Astrocyte (in vitro differentiated cells and primary cell): ENCODE data around the gene NCR1. TPM values are rescaled to one million over a fixed set of nuclear protein-coding genes. Genes with fewer than 3 reads are reported as not detected.

Source experiments
- DNase-seq: peaks from one replicate; pipeline ENCODE4 v3.0.0-alpha.2; 2010; ENCODE audit warnings: low read depth
- FAIRE-seq: peaks from 2 replicates; lab custom pipeline; 2011; peaks lifted over from hg19 to GRCh38; lab: Jason Lieb, UNC
- H2AFZ ChIP-seq: 2 replicates; pipeline ENCODE4 v1.6.0; 2012; ENCODE audit warnings: low read depth, low read length, inconsistent platforms
- H3K27ac ChIP-seq: 2 replicates; pipeline ENCODE4 v1.5.1; 2011; ENCODE audit warnings: low read depth, low read length, inconsistent platforms
- H3K27me3 ChIP-seq: 2 replicates; pipeline ENCODE4 v1.6.0; 2011; ENCODE audit warnings: low read length, inconsistent platforms; ENCODE audit not compliant: insufficient read depth
- H3K36me3 ChIP-seq: 2 replicates; pipeline ENCODE4 v1.5.1; 2011; ENCODE audit warnings: low read length, inconsistent platforms; ENCODE audit not compliant: insufficient read depth
- H3K4me1 ChIP-seq: 2 replicates; pipeline ENCODE4 v1.5.1; 2011; ENCODE audit warnings: low read length, inconsistent platforms; ENCODE audit not compliant: insufficient read depth
- H3K4me2 ChIP-seq: 2 replicates; pipeline ENCODE4 v1.6.0; 2012; ENCODE audit warnings: low read length, inconsistent platforms
- H3K4me3 ChIP-seq: 2 replicates; pipeline ENCODE4 v1.5.1; 2011; ENCODE audit warnings: low read depth, mild to moderate bottlenecking, low read length, inconsistent platforms; ENCODE audit not compliant: insufficient read depth
- H3K79me2 ChIP-seq: 2 replicates; pipeline ENCODE4 v1.6.0; 2012; ENCODE audit warnings: mild to moderate bottlenecking, low read length, inconsistent platforms; ENCODE audit not compliant: insufficient read depth
- H3K9ac ChIP-seq: 2 replicates; pipeline ENCODE4 v1.6.0; 2012; ENCODE audit warnings: mild to moderate bottlenecking, low read length, inconsistent platforms
- H3K9me3 ChIP-seq: 2 replicates; pipeline ENCODE4 v1.5.1; 2012; ENCODE audit warnings: low read depth, mild to moderate bottlenecking, low read length, inconsistent platforms; ENCODE audit not compliant: insufficient read depth
- H4K20me1 ChIP-seq: 2 replicates; pipeline ENCODE4 v1.6.0; 2012; ENCODE audit warnings: low read length, inconsistent platforms; ENCODE audit not compliant: insufficient read depth
- H3K27ac Mint-ChIP-seq: one replicate; pipeline ENCODE4 v1.8.0; 2021; ENCODE audit warnings: mild to moderate bottlenecking, mixed read lengths; ENCODE audit not compliant: unreplicated experiment
- H3K27me3 Mint-ChIP-seq: one replicate; pipeline ENCODE4 v1.8.0; 2021; ENCODE audit warnings: low read depth, mixed read lengths; ENCODE audit not compliant: unreplicated experiment
- H3K36me3 Mint-ChIP-seq: one replicate; pipeline ENCODE4 v1.8.0; 2021; ENCODE audit warnings: low read depth, mixed read lengths; ENCODE audit not compliant: unreplicated experiment
- H3K4me1 Mint-ChIP-seq: one replicate; pipeline ENCODE4 v1.8.0; 2021; ENCODE audit warnings: low read depth, mixed read lengths; ENCODE audit not compliant: unreplicated experiment
- H3K4me3 Mint-ChIP-seq: one replicate; pipeline ENCODE4 v1.8.0; 2021; ENCODE audit warnings: mild to moderate bottlenecking, moderate library complexity, mixed read lengths; ENCODE audit not compliant: unreplicated experiment
- H3K9me3 Mint-ChIP-seq: one replicate; pipeline ENCODE4 v1.8.0; 2021; ENCODE audit warnings: mild to moderate bottlenecking, mixed read lengths; ENCODE audit not compliant: unreplicated experiment
- CTCF ChIP-seq: IDR thresholded peaks from 2 replicates; pipeline ENCODE4 v1.5.1; 2011; ENCODE audit warnings: low read depth, mild to moderate bottlenecking, inconsistent platforms, low read length, moderate library complexity; ENCODE audit not compliant: insufficient read depth
- EZH2 ChIP-seq: IDR thresholded peaks from 2 replicates; pipeline ENCODE4 v1.6.1; 2012; ENCODE audit warnings: mild to moderate bottlenecking, low read length, inconsistent platforms; ENCODE audit not compliant: insufficient read depth
- total RNA-seq: library from RNA; stranded (reverse); gene quantifications from 2 replicates; pipeline ENCODE4 v1.2.1, GENCODE V29; 2021

Gene NCR1
- total RNA-seq, 1 donor from 2014 or later = not detected

DNA sequence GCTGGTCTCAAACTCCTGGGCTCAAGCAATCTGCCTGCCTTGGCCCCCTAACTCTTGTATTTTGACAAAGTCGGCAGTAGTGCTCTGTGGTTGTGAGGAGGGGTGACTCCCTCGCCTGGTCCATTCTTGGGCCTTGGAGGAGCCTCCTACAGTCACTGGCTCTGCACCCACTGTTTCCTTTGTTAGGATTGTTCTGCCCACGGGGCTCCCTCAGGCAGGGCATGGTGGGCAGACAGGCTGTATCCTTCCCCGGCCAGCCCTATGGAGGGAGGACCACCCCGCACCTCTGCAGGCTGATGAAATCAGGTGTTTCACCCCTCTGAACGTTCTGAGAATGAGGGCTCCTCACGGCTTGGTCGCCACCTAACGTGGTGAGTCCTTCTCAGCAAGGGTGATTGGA is 22.7 kb upstream of the NCR1 start:
- Histone ChIP-seq H3K4me1 (no peaks in the 10 kb centered on the region), H3K36me3 (no peaks in the 10 kb centered on the region), H2AFZ (no peak overlapping the region), H4K20me1 (no peaks in the 10 kb centered on the region), H3K9ac (no peak overlapping the region), H3K4me3 (no peak overlapping the region), H3K27me3 (no peaks in the 10 kb centered on the region), H3K4me2 (no peak overlapping the region), H3K79me2 (no peaks in the 10 kb centered on the region), H3K27ac (no peak overlapping the region), H3K9me3 (no peaks in the 10 kb centered on the region)
- Mint-ChIP-seq H3K9me3 (peaks cover 2% of the 10 kb centered on the region), H3K4me3 (no peak overlapping the region), H3K27me3 (peaks cover 10% of the 10 kb centered on the region), H3K4me1 (no peaks in the 10 kb centered on the region), H3K36me3 (no peaks in the 10 kb centered on the region), H3K27ac (no peak overlapping the region)
- TF ChIP-seq EZH2 (no peak), CTCF (no peak)
- FAIRE-seq (no peak), DNase-seq (no peak)

GRCh38 chr19:54888239-54888638 is 17.7 kb upstream of the NCR1 start:
- H3K4me3 Mint-ChIP-seq = no peak overlapping the region
- Histone ChIP-seq H3K4me3 (no peak overlapping the region), H3K9ac (no peak overlapping the region), H3K9me3 (no peaks in the 10 kb centered on the region), H3K79me2 (no peaks in the 10 kb centered on the region), H3K4me2 (no peak overlapping the region), H3K4me1 (no peaks in the 10 kb centered on the region), H4K20me1 (no peaks in the 10 kb centered on the region), H3K27ac (no peak overlapping the region), H3K36me3 (no peaks in the 10 kb centered on the region), H3K27me3 (no peaks in the 10 kb centered on the region), H2AFZ (no peak overlapping the region)
- H3K4me1 Mint-ChIP-seq = no peaks in the 10 kb centered on the region
- TF ChIP-seq CTCF (no peak), EZH2 (no peak)
- DNase-seq (no peak), FAIRE-seq (no peak)
- H3K27ac Mint-ChIP-seq = no peak overlapping the region
- H3K27me3 Mint-ChIP-seq = peaks cover 2% of the 10 kb centered on the region
- H3K36me3 Mint-ChIP-seq = no peaks in the 10 kb centered on the region
- H3K9me3 Mint-ChIP-seq = peaks cover 4% of the 10 kb centered on the region

- no peak overlapping the region for H3K27ac Mint-ChIP-seq
- peaks cover 5% of the 10 kb centered on the region for H3K9me3 Mint-ChIP-seq
- peaks cover 2% of the 10 kb centered on the region for H3K27me3 Mint-ChIP-seq
- FAIRE-seq (no peak), DNase-seq (no peak)
- H3K27ac ChIP-seq = no peak overlapping the region
- H3K27me3 ChIP-seq = no peaks in the 10 kb centered on the region
- no peaks in the 10 kb centered on the region for H3K79me2 ChIP-seq
- H3K4me1 ChIP-seq = no peaks in the 10 kb centered on the region
- H4K20me1 ChIP-seq = no peaks in the 10 kb centered on the region
- no peaks in the 10 kb centered on the region for H3K36me3 ChIP-seq
- H3K9me3 ChIP-seq = no peaks in the 10 kb centered on the region
- no peaks in the 10 kb centered on the region for H3K36me3 Mint-ChIP-seq
- no peak overlapping the region for H3K9ac ChIP-seq
- H3K4me3 Mint-ChIP-seq = no peak overlapping the region
- H3K4me3 ChIP-seq = no peak overlapping the region
- H3K4me1 Mint-ChIP-seq = no peaks in the 10 kb centered on the region
- H3K4me2 ChIP-seq = no peak overlapping the region
- no peak for TF ChIP-seq CTCF
- H2AFZ ChIP-seq = no peak overlapping the region
These were observed 16.4 kb upstream of the NCR1 start for GRCh38 chr19:54889566-54889965.
